GM12892 (cell line): ENCODE data around the gene CCL3.

Experiments
- POLR2A ChIP-seq: IDR thresholded peaks from 2 replicates; pipeline ENCODE4 v1.6.1; 2011; ENCODE audit warnings: low read depth, low read length, control low read depth
- POLR2AphosphoS5 ChIP-seq: IDR thresholded peaks from 2 replicates; pipeline ENCODE4 v1.6.1; 2011; ENCODE audit warnings: low read depth, low read length, control low read depth

- no peak for TF ChIP-seq POLR2AphosphoS5
- TF ChIP-seq POLR2A = no peak
These were observed 20.8 kb downstream of the CCL3 start for GRCh38 chr17:36069136-36069535.
